GM19438 (cell line): Measurements from ENCODE around the gene RAB7B.
"Not testable (repeated sequence)": the region's sequence is repeated elsewhere in the genome, so short reads cannot be mapped to it uniquely, and the experiment has no call there.

Experiments used
- ATAC-seq: cut with Tn5 transposase; IDR thresholded peaks from one replicate; pipeline ENCODE4 v1.9.1; 2021; ENCODE audit warnings: low read depth; ENCODE audit not compliant: unreplicated experiment

The RAB7B gene

GRCh38 chr1:205998457-205999241 is 4.5 kb downstream of the RAB7B start:
- no peak for ATAC-seq

DNA sequence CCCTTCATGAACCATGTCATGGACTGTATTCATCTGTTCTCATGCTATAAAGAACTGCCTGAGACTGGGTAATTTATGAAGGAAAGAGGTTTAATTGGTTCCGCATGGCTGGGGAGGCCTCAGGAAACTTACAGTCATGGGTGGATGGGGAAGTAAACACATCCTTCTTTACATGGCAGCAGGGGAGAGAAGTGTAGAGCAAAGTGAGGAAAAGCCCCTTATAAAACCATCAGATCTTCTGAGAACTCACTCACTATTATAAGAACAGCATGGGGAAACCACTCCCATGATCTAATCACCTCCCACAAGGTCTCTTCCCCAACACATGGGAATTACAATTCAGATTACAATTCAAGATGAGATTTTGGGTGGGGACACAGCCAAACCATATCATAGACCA is 6.6 kb downstream of the RAB7B start:
- not testable (repeated sequence) for ATAC-seq

DNA sequence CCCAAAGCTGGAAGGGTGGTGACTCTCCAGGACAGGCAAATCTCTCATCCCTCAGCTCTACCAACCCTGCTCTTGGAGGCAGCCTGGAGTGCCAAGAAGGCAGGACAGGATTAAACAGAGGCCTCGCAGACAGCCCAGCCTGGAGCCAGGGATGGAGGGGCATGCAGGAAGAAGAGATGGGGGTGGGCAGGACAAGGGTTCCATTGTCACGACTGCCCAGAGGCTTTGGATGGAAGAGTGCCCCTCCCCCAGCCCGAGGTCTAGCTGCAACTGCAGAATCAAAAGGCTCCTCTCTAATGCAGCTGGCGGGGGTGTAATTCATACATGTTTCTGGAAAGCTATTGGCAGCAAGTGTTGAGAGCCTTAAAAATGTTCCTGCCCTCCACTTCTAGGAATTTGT is 8.8 kb downstream of the RAB7B start:
- ATAC-seq: no peak

DNA sequence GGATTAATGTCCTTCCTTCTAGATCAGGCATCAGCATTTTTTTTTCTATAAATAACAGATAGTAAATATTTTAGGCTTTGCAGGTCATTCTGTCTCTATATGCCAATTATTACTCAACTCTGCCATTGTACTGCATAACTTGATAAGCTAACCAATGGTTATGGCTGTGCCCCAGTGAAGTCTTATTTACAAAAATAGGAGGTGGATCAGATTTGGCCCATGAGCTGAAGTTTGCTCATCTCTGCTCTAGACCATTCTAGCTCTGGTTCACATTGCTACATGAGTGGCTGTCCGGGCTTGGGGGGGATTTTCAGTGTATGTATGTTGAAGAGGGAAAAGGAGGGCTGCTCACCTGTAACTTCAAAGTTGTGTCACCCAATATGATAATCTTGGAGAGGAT is 10.1 kb downstream of the RAB7B start:
- no peak for ATAC-seq

- ATAC-seq: no peak
Measured at GRCh38 chr1:205992218-205992882, 10.8 kb downstream of the RAB7B start.

GRCh38 chr1:205991237-205991636 is 12.0 kb downstream of the RAB7B start:
- no peak for ATAC-seq

DNA sequence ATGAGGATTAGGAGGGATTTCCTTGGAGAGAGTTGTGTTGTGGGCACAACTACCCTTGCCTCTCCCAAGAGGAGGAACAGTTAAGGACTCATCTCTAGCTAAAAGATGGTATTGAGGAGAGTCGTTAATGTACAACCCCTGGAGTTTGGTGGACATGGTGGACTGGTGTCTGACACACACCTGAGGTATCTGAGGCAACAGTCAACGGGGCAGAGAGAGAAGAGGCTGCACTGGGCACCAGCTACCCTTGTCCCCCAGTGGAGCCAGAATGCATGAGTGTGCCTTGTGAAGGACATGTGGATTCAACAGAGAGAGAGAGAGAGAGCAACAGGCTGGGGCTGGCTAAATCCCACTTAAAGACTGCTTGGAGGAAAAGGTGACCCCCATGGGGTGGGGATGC is 13.0 kb downstream of the RAB7B start:
- no peak for ATAC-seq

DNA sequence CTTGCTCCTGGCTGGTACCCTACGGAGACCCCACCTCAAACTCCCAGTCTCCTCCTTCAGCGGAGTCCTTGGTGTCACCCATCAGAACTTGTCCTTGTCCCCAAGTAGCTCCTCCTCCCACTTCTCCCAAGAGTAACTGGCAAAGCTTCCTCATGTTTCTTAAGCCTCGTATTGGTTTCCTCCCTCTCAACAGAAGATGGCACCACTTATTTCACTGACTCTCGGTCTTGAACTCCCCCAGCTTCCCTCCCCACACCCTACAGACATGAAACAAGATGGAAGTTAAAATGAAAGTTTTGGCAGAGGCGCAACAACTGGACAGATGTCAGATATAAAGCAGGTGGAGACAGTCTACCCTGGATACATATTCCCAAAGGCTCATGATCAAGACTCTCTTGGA is 13.4 kb downstream of the RAB7B start:
- ATAC-seq: no peak

GRCh38 chr1:205988585-205988995 is 14.6 kb downstream of the RAB7B start:
- no peak for ATAC-seq

GRCh38 chr1:205986861-205987260 is 16.3 kb downstream of the RAB7B start:
- ATAC-seq: no peak

- ATAC-seq: no peak
Measured at GRCh38 chr1:205986292-205986691, 16.9 kb downstream of the RAB7B start.

DNA sequence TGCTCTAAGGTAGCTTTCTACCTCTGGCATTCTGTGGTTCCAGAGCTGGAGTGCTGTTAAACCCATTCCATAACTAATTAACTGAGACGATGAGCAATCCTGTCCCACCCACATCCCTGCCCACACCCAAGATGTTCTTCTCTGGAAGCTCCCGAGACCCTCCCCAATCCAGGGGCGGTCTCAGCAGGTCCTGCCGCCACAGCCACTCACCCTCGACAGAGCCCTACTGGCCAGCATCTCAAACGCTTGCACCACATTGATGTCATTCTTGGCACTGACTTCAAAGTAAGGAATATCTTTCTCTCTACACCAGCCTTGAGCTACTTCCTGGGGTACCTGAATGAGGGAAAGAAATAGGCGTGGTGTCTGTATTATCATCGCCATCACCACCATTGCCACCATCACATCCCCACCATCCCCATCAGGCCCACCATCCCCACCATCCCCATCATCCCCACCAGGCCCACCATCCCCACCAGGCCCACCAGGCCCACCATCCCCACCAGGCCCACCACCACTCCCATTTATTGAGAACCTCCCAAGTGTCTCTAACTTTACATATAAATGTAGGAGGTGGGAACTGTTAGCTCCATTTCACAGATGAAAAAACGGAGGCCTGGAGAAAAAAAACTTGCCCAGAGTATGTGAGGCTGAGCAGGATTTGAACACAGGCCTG is 17.7 kb downstream of the RAB7B start:
- no peak for ATAC-seq

DNA sequence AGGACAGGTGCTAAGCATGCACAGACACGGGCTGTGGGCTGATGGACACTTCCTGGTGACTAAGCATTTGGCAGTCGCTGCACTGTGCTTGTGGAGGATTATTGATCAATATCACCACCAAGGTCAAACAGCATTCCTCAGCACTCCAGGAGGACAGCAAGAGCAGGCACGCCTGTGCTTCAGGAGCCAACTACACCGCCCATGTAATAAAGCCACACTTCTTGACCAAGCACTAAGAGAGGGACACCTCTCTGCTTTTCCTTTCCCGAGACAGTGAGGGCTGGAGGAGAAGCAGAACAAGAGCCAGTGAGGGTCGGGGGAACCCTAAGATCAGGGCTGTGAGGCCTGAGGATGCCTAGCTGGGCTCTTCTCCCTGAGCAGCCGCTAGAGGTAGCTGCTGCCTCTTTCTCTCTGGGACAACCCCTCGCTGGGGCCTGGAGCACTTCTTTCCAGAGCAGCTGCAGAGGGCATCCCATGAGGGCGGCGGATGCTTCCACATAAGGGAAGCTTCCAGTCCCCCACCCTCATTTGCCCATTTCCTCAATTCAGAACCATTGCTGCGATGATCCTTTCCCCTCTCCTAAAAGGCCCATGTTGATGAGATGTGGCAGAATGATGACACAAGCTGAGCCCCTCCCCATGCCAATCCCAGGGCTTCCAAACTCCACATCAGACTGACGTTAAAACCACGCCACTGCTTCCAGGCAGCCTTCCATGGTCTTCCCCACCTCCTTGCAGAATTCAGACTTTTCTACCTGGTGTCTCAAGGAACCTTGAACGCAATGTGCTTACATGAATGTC is 19.1 kb downstream of the RAB7B start:
- ATAC-seq: no peak

- no peak for ATAC-seq
Measured at GRCh38 chr1:205981257-205981656, 21.9 kb downstream of the RAB7B start.

- no peak for ATAC-seq
Measured at GRCh38 chr1:205980237-205980870, 22.8 kb downstream of the RAB7B start.

- ATAC-seq: no peak
Measured at GRCh38 chr1:205979301-205979700, 23.9 kb downstream of the RAB7B start.

GRCh38 chr1:205978676-205979075 is 24.5 kb downstream of the RAB7B start:
- ATAC-seq: no peak

GRCh38 chr1:205977402-205978014 is 25.7 kb downstream of the RAB7B start:
- no peak for ATAC-seq

- ATAC-seq: no peak
Measured at GRCh38 chr1:205976708-205977401, 26.3 kb downstream of the RAB7B start.
